H9 (cell line): ENCODE results near the gene DTD1. TPM values are rescaled to one million over a fixed set of nuclear protein-coding genes. Genes with fewer than 3 reads are reported as not detected.

Experiments used
- DNase-seq: peaks from one replicate; pipeline ENCODE4 v3.0.0-alpha.2; 2017
- H2AFZ ChIP-seq: one replicate; pipeline ENCODE4 v1.6.1; 2013; ENCODE audit warnings: mild to moderate bottlenecking, low read length, control low read depth, moderate library complexity
- H2AK5ac ChIP-seq: 2 replicates; pipeline ENCODE4 v1.6.1; 2013; ENCODE audit warnings: low read length, control low read depth, mixed read lengths; ENCODE audit not compliant: insufficient read length
- H2BK120ac ChIP-seq: one replicate; pipeline ENCODE4 v1.6.1; 2013; ENCODE audit warnings: low read depth, mild to moderate bottlenecking, low read length, control low read depth, inconsistent platforms; ENCODE audit not compliant: poor library complexity, severe bottlenecking
- H2BK12ac ChIP-seq: 2 replicates; pipeline ENCODE4 v1.6.1; 2013; ENCODE audit warnings: low read length, control low read depth, mixed read lengths, low read depth; ENCODE audit not compliant: insufficient read length
- H2BK15ac ChIP-seq: 2 replicates; pipeline ENCODE4 v1.6.1; 2013; ENCODE audit warnings: low read depth, low read length, control low read depth
- H2BK20ac ChIP-seq: one replicate; pipeline ENCODE4 v1.6.1; 2013; ENCODE audit warnings: low read depth, mild to moderate bottlenecking, low read length, control low read depth, inconsistent platforms; ENCODE audit not compliant: poor library complexity, severe bottlenecking
- H2BK5ac ChIP-seq: 2 replicates; pipeline ENCODE4 v1.6.1; 2013; ENCODE audit warnings: low read length, control low read depth, mixed read lengths; ENCODE audit not compliant: insufficient read length
- H3K14ac ChIP-seq: 2 replicates; pipeline ENCODE4 v1.6.1; 2013; ENCODE audit warnings: low read length, control low read depth; ENCODE audit not compliant: insufficient read depth
- H3K18ac ChIP-seq: 2 replicates; pipeline ENCODE4 v1.6.1; 2013; ENCODE audit warnings: low read depth, mild to moderate bottlenecking, mixed read lengths, low read length, control low read depth; ENCODE audit not compliant: insufficient read length
- H3K23ac ChIP-seq: 2 replicates; pipeline ENCODE4 v1.6.1; 2013; ENCODE audit warnings: low read length, control low read depth, mixed read lengths, low read depth; ENCODE audit not compliant: insufficient read length
- H3K23me2 ChIP-seq: 2 replicates; pipeline ENCODE4 v1.6.1; 2013; ENCODE audit warnings: low read depth, mild to moderate bottlenecking, mixed read lengths, low read length, control low read depth; ENCODE audit not compliant: insufficient read length, poor library complexity, severe bottlenecking
- H3K27ac ChIP-seq: 2 replicates; pipeline ENCODE4 v1.5.1; 2013; ENCODE audit warnings: low read length, control low read depth, mixed read lengths, low read depth; ENCODE audit not compliant: insufficient read length
- H3K27me3 ChIP-seq: 2 replicates; pipeline ENCODE4 v1.6.1; 2013; ENCODE audit warnings: low read length, control low read depth, inconsistent platforms; ENCODE audit not compliant: insufficient read depth
- H3K4ac ChIP-seq: 2 replicates; pipeline ENCODE4 v1.6.1; 2013; ENCODE audit warnings: low read depth, mild to moderate bottlenecking, control low read depth, inconsistent platforms, low read length, moderate library complexity
- H3K4me1 ChIP-seq: 2 replicates; pipeline ENCODE4 v1.6.1; 2013; ENCODE audit warnings: low read length, control low read depth, inconsistent platforms; ENCODE audit not compliant: insufficient read depth
- H3K4me2 ChIP-seq: 2 replicates; pipeline ENCODE4 v1.6.1; 2013; ENCODE audit warnings: low read length, control low read depth, mixed read lengths; ENCODE audit not compliant: insufficient read length, insufficient read depth
- H3K56ac ChIP-seq: 2 replicates; pipeline ENCODE4 v1.6.1; 2013; ENCODE audit warnings: low read depth, mild to moderate bottlenecking, mixed read lengths, low read length, control low read depth; ENCODE audit not compliant: insufficient read length
- H3K79me1 ChIP-seq: 2 replicates; pipeline ENCODE4 v1.6.1; 2013; ENCODE audit warnings: low read depth, mild to moderate bottlenecking, moderate library complexity, low read length, control low read depth, inconsistent platforms; ENCODE audit not compliant: insufficient read depth, poor library complexity, severe bottlenecking
- H3K79me2 ChIP-seq: 2 replicates; pipeline ENCODE4 v1.6.1; 2013; ENCODE audit warnings: low read length, control low read depth, inconsistent platforms; ENCODE audit not compliant: insufficient read depth
- H3K9ac ChIP-seq: 2 replicates; pipeline ENCODE4 v1.6.1; 2013; ENCODE audit warnings: low read length, control low read depth, mixed read lengths; ENCODE audit not compliant: insufficient read length; ENCODE audit errors: extremely low read depth
- H3K9me3 ChIP-seq: one replicate; pipeline ENCODE4 v1.6.1; 2013; ENCODE audit warnings: low read depth, low read length, inconsistent platforms; ENCODE audit not compliant: control insufficient read depth
- H3T11ph ChIP-seq: one replicate; pipeline ENCODE4 v1.6.1; 2013; ENCODE audit warnings: mild to moderate bottlenecking, low read length, control low read depth, inconsistent platforms
- H4K20me1 ChIP-seq: one replicate; pipeline ENCODE4 v1.6.1; 2013; ENCODE audit not compliant: control insufficient read depth, insufficient read length, insufficient read depth
- H4K5ac ChIP-seq: 2 replicates; pipeline ENCODE4 v1.6.1; 2013; ENCODE audit warnings: low read depth, mild to moderate bottlenecking, mixed read lengths, low read length, control low read depth; ENCODE audit not compliant: insufficient read length
- H4K8ac ChIP-seq: replicated peaks from 2 replicates; pipeline ENCODE4 v1.6.1; 2013; ENCODE audit warnings: low read length, control low read depth, mixed read lengths, low read depth; ENCODE audit not compliant: insufficient read length
- H4K91ac ChIP-seq: 2 replicates; pipeline ENCODE4 v1.6.1; 2013; ENCODE audit warnings: low read depth, mild to moderate bottlenecking, moderate library complexity, mixed read lengths, low read length, control low read depth; ENCODE audit not compliant: insufficient read length
- H3K27ac Mint-ChIP-seq, 3 experiments: 2 replicates in 2 of 3; 3 replicates in 1 of 3; pipeline ENCODE4 v1.8.0; 2020 to 2021; ENCODE audit warnings: mixed read lengths in 3 of 3, mild to moderate bottlenecking in 1 of 3, moderate library complexity in 1 of 3
- H3K27me3 Mint-ChIP-seq: 2 replicates; pipeline ENCODE4 v1.8.0; 2021; ENCODE audit warnings: low read depth, mild to moderate bottlenecking, moderate library complexity, mixed read lengths
- H3K36me3 Mint-ChIP-seq, 3 experiments: 2 replicates in 2 of 3; 3 replicates in 1 of 3; pipeline ENCODE4 v1.8.0; 2020 to 2021; ENCODE audit warnings: low read depth in 3 of 3, mixed read lengths in 3 of 3; ENCODE audit not compliant: insufficient read depth in 1 of 3
- H3K4me1 Mint-ChIP-seq, 2 experiments: 2 replicates each; pipeline ENCODE4 v1.8.0; 2020; ENCODE audit warnings: mixed read lengths in 2 of 2
- H3K4me3 Mint-ChIP-seq, 2 experiments: 2 replicates in 1 of 2; 3 replicates in 1 of 2; pipeline ENCODE4 v1.8.0; 2020 to 2021; ENCODE audit warnings: mild to moderate bottlenecking in 2 of 2, mixed read lengths in 2 of 2, moderate library complexity in 1 of 2
- H3K9me3 Mint-ChIP-seq, 2 experiments: 2 replicates in 1 of 2; 3 replicates in 1 of 2; pipeline ENCODE4 v1.8.0; 2020; ENCODE audit warnings: mild to moderate bottlenecking in 2 of 2, mixed read lengths in 2 of 2, moderate library complexity in 1 of 2
- WGBS: extraction: QIAGEN DNeasy Blood & Tissue Kit; methylation state at CpG from one replicate; pipeline ENCODE4 v1.1.7; 2013; ENCODE audit warnings: missing lambda C conversion rate, low lambda C conversion rate, mixed read lengths; ENCODE audit not compliant: insufficient read length; ENCODE audit errors: extremely low coverage; 5-methylcytosine and 5-hydroxymethylcytosine counted together
- total RNA-seq: library from RNA; stranded (reverse); gene quantifications from 2 replicates; pipeline ENCODE4 v1.2.1, GENCODE V29; 2021
- TF ChIP-seq, protein P1 (sequence below): fragments of 200-600 bp; sonication (generic); conservative IDR thresholded peaks from 3 replicates; pipeline ENCODE4 v1.8.0; 2021; ENCODE audit warnings: antibody characterized with exemption, mild to moderate bottlenecking

The DTD1 gene
- total RNA-seq, 1 experiment from 2014 or later: 62.0 TPM

DNA sequence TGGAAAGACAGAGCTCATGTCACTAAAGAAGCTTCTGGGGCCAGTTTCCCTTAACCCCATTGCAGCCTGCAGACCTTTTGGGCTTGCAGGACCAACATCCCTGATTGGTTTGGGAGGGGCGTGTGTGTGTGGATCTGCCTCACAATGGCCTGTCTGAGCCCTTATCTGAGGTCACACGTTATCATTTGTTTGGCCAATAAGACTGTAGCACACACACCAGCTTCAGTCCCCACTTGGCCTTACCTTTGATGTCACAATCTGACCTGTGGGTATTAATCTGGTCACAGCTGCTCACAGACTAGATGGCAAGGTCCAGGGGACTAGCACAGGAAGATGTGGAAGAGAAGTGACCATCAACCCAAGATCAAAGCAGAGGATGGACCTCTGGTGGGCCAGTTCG is 225.6 kb downstream of the DTD1 start, which contains the start of gene SCP2D1:
SCP2D1 (plus strand) TSS at position 301 of the 400 bp plus-strand sequence; CDS start at position 334, 33 bp downstream.
- Mint-ChIP-seq H3K27me3 (peaks cover 6% of the 10 kb centered on the region), H3K27ac (no peak within 1 kb of the TSS), H3K4me3 (no peak within 1 kb of the TSS), H3K9me3 (no peaks in the 10 kb centered on the region), H3K36me3 (no peaks in the 10 kb centered on the region), H3K4me1 (no peaks in the 10 kb centered on the region)
- H4K91ac ChIP-seq: no peak within 1 kb of the TSS
- H2BK15ac ChIP-seq: no peak within 1 kb of the TSS
- H2BK120ac ChIP-seq: no peak within 1 kb of the TSS
- no peak within 1 kb of the TSS for H3K56ac ChIP-seq
- H2AK5ac ChIP-seq: no peak within 1 kb of the TSS
- WGBS: no CpG with 5 or more reads among the region's 3 CpGs
- no peaks in the 10 kb centered on the region for H3K79me2 ChIP-seq
- TF ChIP-seq, protein P1, sequence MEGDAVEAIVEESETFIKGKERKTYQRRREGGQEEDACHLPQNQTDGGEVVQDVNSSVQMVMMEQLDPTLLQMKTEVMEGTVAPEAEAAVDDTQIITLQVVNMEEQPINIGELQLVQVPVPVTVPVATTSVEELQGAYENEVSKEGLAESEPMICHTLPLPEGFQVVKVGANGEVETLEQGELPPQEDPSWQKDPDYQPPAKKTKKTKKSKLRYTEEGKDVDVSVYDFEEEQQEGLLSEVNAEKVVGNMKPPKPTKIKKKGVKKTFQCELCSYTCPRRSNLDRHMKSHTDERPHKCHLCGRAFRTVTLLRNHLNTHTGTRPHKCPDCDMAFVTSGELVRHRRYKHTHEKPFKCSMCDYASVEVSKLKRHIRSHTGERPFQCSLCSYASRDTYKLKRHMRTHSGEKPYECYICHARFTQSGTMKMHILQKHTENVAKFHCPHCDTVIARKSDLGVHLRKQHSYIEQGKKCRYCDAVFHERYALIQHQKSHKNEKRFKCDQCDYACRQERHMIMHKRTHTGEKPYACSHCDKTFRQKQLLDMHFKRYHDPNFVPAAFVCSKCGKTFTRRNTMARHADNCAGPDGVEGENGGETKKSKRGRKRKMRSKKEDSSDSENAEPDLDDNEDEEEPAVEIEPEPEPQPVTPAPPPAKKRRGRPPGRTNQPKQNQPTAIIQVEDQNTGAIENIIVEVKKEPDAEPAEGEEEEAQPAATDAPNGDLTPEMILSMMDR: no peak
- no peak within 1 kb of the TSS for H2AFZ ChIP-seq
- no peaks in the 10 kb centered on the region for H3K27me3 ChIP-seq
- no peaks in the 10 kb centered on the region for H3K4me1 ChIP-seq
- no peaks in the 10 kb centered on the region for H3K9me3 ChIP-seq
- H2BK20ac ChIP-seq: no peak within 1 kb of the TSS
- no peak within 1 kb of the TSS for H2BK12ac ChIP-seq
- H4K20me1 ChIP-seq: no peaks in the 10 kb centered on the region
- no peak within 1 kb of the TSS for H3K9ac ChIP-seq
- no peaks in the 10 kb centered on the region for H3K23me2 ChIP-seq
- no peak within 1 kb of the TSS for H3K4me2 ChIP-seq
- no peak within 1 kb of the TSS for H3K4ac ChIP-seq
- H4K5ac ChIP-seq: no peak within 1 kb of the TSS
- H3K23ac ChIP-seq: no peak within 1 kb of the TSS
- no peak within 1 kb of the TSS for H4K8ac ChIP-seq
- no peak within 1 kb of the TSS for H3K14ac ChIP-seq
- H3K27ac ChIP-seq: no peak within 1 kb of the TSS
- H3K79me1 ChIP-seq: no peaks in the 10 kb centered on the region
- no peak within 1 kb of the TSS for H3K18ac ChIP-seq
- no peak within 1 kb of the TSS for H2BK5ac ChIP-seq
- no peak within 1 kb of the TSS for H3T11ph ChIP-seq
- DNase-seq: no peak
